ENCODE results near the gene RAPGEF4. TPM values are rescaled to one million over a fixed set of nuclear protein-coding genes. Genes with fewer than 3 reads are reported as not detected.

The RAPGEF4 gene
- total and polyA plus RNA-seq, 7 donors: 0.23 to 7.6 (median 4.2) TPM

DNA sequence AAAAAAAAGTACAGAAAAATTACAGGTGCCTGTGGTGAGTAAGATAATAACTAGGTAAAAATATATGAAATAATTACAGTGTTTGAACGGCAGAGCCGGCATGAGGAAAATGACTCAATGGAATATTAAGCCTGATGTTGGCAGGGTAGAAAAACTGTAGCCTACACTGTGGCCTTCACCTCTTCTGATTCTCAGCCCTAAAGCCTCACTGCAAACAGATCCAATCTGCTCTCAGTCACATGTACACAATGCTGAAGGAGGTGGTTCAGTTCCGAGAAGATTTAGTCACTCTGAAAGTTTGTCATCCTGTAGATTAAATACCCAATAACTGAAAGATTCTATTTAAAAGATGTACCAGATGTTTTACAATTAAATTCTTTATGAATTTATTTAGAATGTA is 273.1 kb downstream of the RAPGEF4 start:
- Histone ChIP-seq H3K4me3 (no peak overlapping the region), H3K4me1 (peaks cover 0 to under 1% (median 0%) of the 10 kb centered on the region in 4 donors), H3K9me3 (no peaks in the 10 kb centered on the region), H3K27me3 (no peaks in the 10 kb centered on the region), H3K27ac (no peak overlapping the region), H3K36me3 (no peaks in the 10 kb centered on the region)
- no peak for DNase-seq
- no peak for TF ChIP-seq CTCF (IDR thresholded peaks at IDR 0.05)
- TF ChIP-seq POLR2A (IDR thresholded peaks at IDR 0.05): no peak
- TF ChIP-seq EP300 (IDR thresholded peaks at IDR 0.05): no peak
- TF ChIP-seq POLR2AphosphoS5 (IDR thresholded peaks at IDR 0.05): no peak
- 80 to 86% methylated on average over 3 of the region's 3 CpGs for WGBS, 2 donors
- intact Hi-C loops (cut with DNase I): no loop called here

- no peaks in the 10 kb centered on the region for H3K4me1 ChIP-seq
- WGBS, 2 donors: 83 to 87% methylated on average over 1 of the region's 1 CpG
- intact Hi-C loops (cut with DNase I): no loop called here
Measured at GRCh38 chr2:173010233-173010632, 274.6 kb downstream of the RAPGEF4 start.

GRCh38 chr2:173016451-173016850 is 280.8 kb downstream of the RAPGEF4 start:
- Histone ChIP-seq H3K27ac (no peak overlapping the region), H3K27me3 (no peaks in the 10 kb centered on the region), H3K9me3 (no peaks in the 10 kb centered on the region), H3K36me3 (no peaks in the 10 kb centered on the region), H3K4me3 (no peak overlapping the region), H3K4me1 (peaks cover 0 to 11% (median 3%) of the 10 kb centered on the region in 4 donors)
- intact Hi-C loops (cut with DNase I): no loop called here
- no peak for DNase-seq
- TF ChIP-seq POLR2AphosphoS5 (IDR thresholded peaks at IDR 0.05) (no peak), CTCF (IDR thresholded peaks at IDR 0.05) (no peak), POLR2A (IDR thresholded peaks at IDR 0.05) (no peak), EP300 (IDR thresholded peaks at IDR 0.05) (no peak)
- 54 to 79% methylated on average over 2 of the region's 2 CpGs for WGBS, 2 donors

More at GRCh38 chr2:173010233-173010632, 274.6 kb downstream of the RAPGEF4 start:
- no peak overlapping the region for H3K4me3 ChIP-seq
- H3K36me3 ChIP-seq: no peaks in the 10 kb centered on the region
- no peaks in the 10 kb centered on the region for H3K27me3 ChIP-seq
- no peaks in the 10 kb centered on the region for H3K9me3 ChIP-seq
- TF ChIP-seq POLR2A (IDR thresholded peaks at IDR 0.05) (no peak), EP300 (IDR thresholded peaks at IDR 0.05) (no peak), POLR2AphosphoS5 (IDR thresholded peaks at IDR 0.05) (no peak), CTCF (IDR thresholded peaks at IDR 0.05) (no peak)
- no peak for DNase-seq
- H3K27ac ChIP-seq: no peak overlapping the region

DNA sequence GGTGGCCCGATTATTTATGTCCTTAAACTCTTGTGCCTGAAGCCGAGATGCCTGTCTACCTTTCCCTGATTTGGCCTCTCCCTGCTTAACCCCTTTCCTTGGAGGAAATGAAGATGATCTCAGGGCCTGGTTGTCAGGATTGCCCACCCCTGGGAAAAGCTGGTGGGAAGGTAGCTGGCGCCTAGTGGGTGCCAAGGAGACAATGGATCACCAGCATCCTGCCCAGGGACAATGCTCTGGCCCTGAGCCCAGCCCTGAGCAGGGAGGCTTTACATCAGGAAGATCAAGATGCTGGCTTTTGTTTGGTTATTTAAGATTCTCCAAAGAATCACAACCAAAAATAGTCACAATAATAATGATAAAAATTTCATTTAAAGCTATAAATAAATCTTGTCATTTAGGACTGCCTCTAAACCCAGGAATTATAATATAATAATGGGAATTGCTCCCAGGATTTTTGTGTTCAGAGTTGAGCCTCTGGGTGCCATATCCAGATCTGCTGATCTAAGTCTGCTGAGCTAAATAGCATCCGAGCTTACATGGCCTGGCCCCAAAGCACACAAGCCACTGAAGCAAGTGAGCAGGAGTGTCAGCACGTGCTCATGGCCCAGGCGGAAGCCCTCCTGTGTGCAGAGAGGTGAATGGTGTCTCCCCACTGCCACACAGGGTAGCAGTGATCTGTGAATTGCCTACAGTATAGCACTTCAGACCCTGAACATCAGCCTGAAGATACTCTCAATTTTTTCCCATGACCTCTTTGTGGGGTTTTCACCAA is 282.2 kb downstream of the RAPGEF4 start:
- H3K9me3 ChIP-seq: no peaks in the 10 kb centered on the region
- DNase-seq: no peak
- peaks cover 0 to 11% (median 3%) of the 10 kb centered on the region in 4 donors for H3K4me1 ChIP-seq
- H3K27ac ChIP-seq: no peak overlapping the region
- no peaks in the 10 kb centered on the region for H3K27me3 ChIP-seq
- intact Hi-C loops (cut with DNase I): no loop called here
- TF ChIP-seq POLR2A (IDR thresholded peaks at IDR 0.05) (no peak), CTCF (IDR thresholded peaks at IDR 0.05) (no peak), EP300 (IDR thresholded peaks at IDR 0.05) (no peak), POLR2AphosphoS5 (IDR thresholded peaks at IDR 0.05) (no peak)
- H3K4me3 ChIP-seq: no peak overlapping the region
- H3K36me3 ChIP-seq: no peaks in the 10 kb centered on the region
- 86 to 91% methylated on average over 6 of the region's 6 CpGs for WGBS, 2 donors

Data from sigmoid colon (tissue), 7 donors.